SU-DHL-6 (cell line): ENCODE data around the gene HELB.
A peak's percentile ranks its signal among the peaks of the same experiment; 100 is the strongest.

ENCODE experiments used
- H2AFZ ChIP-seq: fragments of 200-600 bp; sonication (generic); 2 replicates; pipeline ENCODE4 v1.6.1; 2014; ENCODE audit warnings: low read depth, mild to moderate bottlenecking, moderate library complexity, mixed read lengths, antibody characterized with exemption, low read length; ENCODE audit not compliant: severe bottlenecking
- H3F3A ChIP-seq: fragments of 200-600 bp; shearing (Covaris generic); 2 replicates; pipeline ENCODE4 v1.6.0; 2016; ENCODE audit warnings: antibody characterized with exemption, mild to moderate bottlenecking; ENCODE audit not compliant: insufficient read depth
- H3K27ac ChIP-seq: fragments of 200-600 bp; sonication (generic); 2 replicates; pipeline ENCODE4 v1.5.1; 2016; ENCODE audit warnings: low read depth, mild to moderate bottlenecking, low read length, moderate library complexity, mixed read lengths
- H3K27me3 ChIP-seq: fragments of 200-600 bp; sonication (generic), shearing (Covaris generic); 2 replicates; pipeline ENCODE4 v1.6.0; 2014; ENCODE audit warnings: mild to moderate bottlenecking, low read length
- H3K36me3 ChIP-seq: fragments of 200-600 bp; sonication (generic); 2 replicates; pipeline ENCODE4 v1.6.1; 2014; ENCODE audit warnings: mild to moderate bottlenecking, low read length, mixed read lengths
- H3K4me2 ChIP-seq: fragments of 300-600, 200-600 bp; shearing (Covaris generic), sonication (generic); 2 replicates; pipeline ENCODE4 v1.6.0; 2014; ENCODE audit warnings: low read length, low read depth, mild to moderate bottlenecking; ENCODE audit not compliant: poor library complexity, severe bottlenecking
- H3K4me3 ChIP-seq: fragments of 200-600 bp; sonication (generic); 2 replicates; pipeline ENCODE4 v1.5.1; 2014; ENCODE audit warnings: antibody characterized with exemption, low read length, mild to moderate bottlenecking, mixed read lengths; ENCODE audit not compliant: insufficient read depth, poor library complexity, severe bottlenecking
- H3K79me2 ChIP-seq: fragments of 200-600 bp; sonication (generic); 2 replicates; pipeline ENCODE4 v1.6.1; 2014; ENCODE audit warnings: mild to moderate bottlenecking, low read length, moderate library complexity; ENCODE audit not compliant: insufficient read depth
- H3K9ac ChIP-seq: fragments of 200-600 bp; sonication (generic); 2 replicates; pipeline ENCODE4 v1.7.0; 2014; ENCODE audit warnings: mild to moderate bottlenecking, low read length
- H3K9me2 ChIP-seq: fragments of 200-600 bp; sonication (generic); replicated peaks from 2 replicates; pipeline ENCODE4 v1.6.1; 2014; ENCODE audit warnings: low read length; ENCODE audit not compliant: insufficient read depth
- H3K9me3 ChIP-seq: fragments of 200-600 bp; sonication (generic); 2 replicates; pipeline ENCODE4 v1.6.1; 2014; ENCODE audit warnings: low read length, mixed read lengths; ENCODE audit not compliant: insufficient read depth
- H4K20me1 ChIP-seq: fragments of 200-600 bp; sonication (generic); 2 replicates; pipeline ENCODE4 v1.6.1; 2014; ENCODE audit warnings: low read depth, mild to moderate bottlenecking, antibody characterized with exemption, low read length, moderate library complexity, mixed read lengths
- CTCF ChIP-seq: fragments of 200-600 bp; sonication (generic); IDR thresholded peaks from one replicate; pipeline ENCODE4 v1.5.1; 2017; ENCODE audit warnings: antibody characterized with exemption, mild to moderate bottlenecking, low read length, moderate library complexity; ENCODE audit not compliant: insufficient read depth, poor library complexity, severe bottlenecking
- EZH2phosphoT487 ChIP-seq: fragments of 200-600 bp; sonication (generic), shearing (Covaris generic); conservative IDR thresholded peaks from 2 replicates; pipeline ENCODE4 v1.6.1; 2018; ENCODE audit warnings: mild to moderate bottlenecking, antibody characterized with exemption, low read length, moderate library complexity, mixed read lengths

HELB gene

GRCh38 chr12:66269142-66269541 is 33.2 kb upstream of the HELB start:
- Histone ChIP-seq H3K27ac (no peak overlapping the region), H3K9me2 (no peaks in the 10 kb centered on the region), H3K9ac (no peak overlapping the region), H3K4me3 (no peak overlapping the region), H3K36me3 (no peaks in the 10 kb centered on the region), H3F3A (no peaks in the 10 kb centered on the region), H3K79me2 (no peaks in the 10 kb centered on the region), H3K27me3 (no peaks in the 10 kb centered on the region), H3K4me2 (no peak overlapping the region), H3K9me3 (no peaks in the 10 kb centered on the region), H4K20me1 (no peaks in the 10 kb centered on the region), H2AFZ (no peak overlapping the region)
- TF ChIP-seq EZH2phosphoT487, result no peak
- no peak for TF ChIP-seq CTCF

GRCh38 chr12:66269757-66270383 is 32.4 kb upstream of the HELB start:
- Histone ChIP-seq H3K4me2 (no peak overlapping the region), H3K9me3 (no peaks in the 10 kb centered on the region), H3K4me3 (no peak overlapping the region), H3K79me2 (no peaks in the 10 kb centered on the region), H3K9ac (no peak overlapping the region), H4K20me1 (no peaks in the 10 kb centered on the region), H3K9me2 (no peaks in the 10 kb centered on the region), H3K27me3 (no peaks in the 10 kb centered on the region), H3K36me3 (no peaks in the 10 kb centered on the region), H3F3A (no peaks in the 10 kb centered on the region), H3K27ac (no peak overlapping the region), H2AFZ (no peak overlapping the region)
- no peak for TF ChIP-seq EZH2phosphoT487
- peak; percentile 50 for TF ChIP-seq CTCF

- Histone ChIP-seq H3K4me2 (no peak overlapping the region), H3K36me3 (no peaks in the 10 kb centered on the region), H3K79me2 (no peaks in the 10 kb centered on the region), H3K9me3 (no peaks in the 10 kb centered on the region), H3K9ac (no peak overlapping the region), H3K27ac (no peak overlapping the region), H3K4me3 (no peak overlapping the region), H4K20me1 (no peaks in the 10 kb centered on the region), H3K9me2 (no peaks in the 10 kb centered on the region), H3F3A (no peaks in the 10 kb centered on the region), H3K27me3 (no peaks in the 10 kb centered on the region), H2AFZ (no peak overlapping the region)
- TF ChIP-seq EZH2phosphoT487, result no peak
- no peak for TF ChIP-seq CTCF
Observed at GRCh38 chr12:66270613-66271012, 31.7 kb upstream of the HELB start.
